EH (cell line): ENCODE measurements around the gene CTNNA2.
A peak's percentile ranks its signal among the peaks of the same experiment; 100 is the strongest.

ENCODE experiments used
- DNase-seq: peaks from one replicate; pipeline ENCODE4 v3.0.0-alpha.2; 2015; ENCODE audit warnings: low read depth

The CTNNA2 gene

DNA sequence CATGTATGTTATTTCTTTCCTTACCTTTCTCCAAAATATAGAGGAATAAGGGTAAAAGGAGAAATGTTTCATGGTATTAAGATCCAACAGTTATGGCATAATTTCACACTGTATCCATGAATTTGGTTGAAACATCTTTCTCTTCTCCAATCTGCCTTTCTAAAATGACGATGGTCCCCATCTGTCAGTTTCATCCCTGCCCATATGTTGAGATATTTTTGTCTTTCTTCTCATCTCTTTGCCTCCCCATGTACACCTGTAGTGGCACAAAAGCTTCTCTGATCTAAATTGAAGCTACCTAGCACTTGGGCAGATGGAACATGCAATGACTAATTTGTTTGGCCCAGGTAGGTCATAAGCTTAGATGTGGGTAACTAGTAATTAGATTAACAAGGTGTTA is 882.4 kb downstream of the CTNNA2 start:
- no peak for DNase-seq

DNA sequence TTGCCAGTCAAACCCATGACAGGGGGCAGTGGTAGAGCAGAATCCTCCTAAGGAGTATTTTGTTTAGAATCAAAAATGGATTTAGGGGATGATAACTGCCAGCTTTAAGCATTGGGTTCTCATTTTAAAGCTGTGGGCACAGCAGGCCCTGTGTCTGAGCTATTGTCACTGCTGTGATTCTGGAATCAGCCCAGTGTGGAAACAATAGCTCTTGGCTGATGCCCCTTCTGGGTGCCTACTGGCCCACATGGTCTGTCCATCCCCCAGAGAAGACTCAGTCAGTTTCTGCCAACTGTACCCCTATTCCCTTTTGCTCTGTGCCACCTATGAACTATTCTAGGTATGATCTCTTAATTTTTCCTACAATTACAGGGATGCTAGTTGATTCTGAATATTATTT is 883.4 kb downstream of the CTNNA2 start:
- DNase-seq = no peak

DNA sequence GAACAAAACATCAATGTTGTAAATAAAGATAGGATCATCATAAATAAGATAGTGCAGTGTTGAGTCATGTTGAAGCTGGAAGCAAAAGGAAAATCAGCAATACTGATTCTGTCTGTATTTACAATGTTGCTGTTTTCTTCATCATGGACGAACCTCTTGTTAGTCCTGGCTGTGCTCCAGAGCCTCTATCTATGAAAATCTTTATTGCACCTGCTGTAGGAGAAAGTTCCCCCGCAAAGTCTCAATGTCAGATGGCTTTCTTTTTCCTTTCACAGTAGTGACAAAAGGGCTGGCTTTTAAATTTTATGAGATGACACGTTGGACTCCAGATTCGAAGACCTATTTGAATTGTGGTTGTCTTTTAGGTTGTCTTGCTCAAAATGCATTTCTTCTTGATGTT is 890.2 kb downstream of the CTNNA2 start:
- no peak for DNase-seq

DNA sequence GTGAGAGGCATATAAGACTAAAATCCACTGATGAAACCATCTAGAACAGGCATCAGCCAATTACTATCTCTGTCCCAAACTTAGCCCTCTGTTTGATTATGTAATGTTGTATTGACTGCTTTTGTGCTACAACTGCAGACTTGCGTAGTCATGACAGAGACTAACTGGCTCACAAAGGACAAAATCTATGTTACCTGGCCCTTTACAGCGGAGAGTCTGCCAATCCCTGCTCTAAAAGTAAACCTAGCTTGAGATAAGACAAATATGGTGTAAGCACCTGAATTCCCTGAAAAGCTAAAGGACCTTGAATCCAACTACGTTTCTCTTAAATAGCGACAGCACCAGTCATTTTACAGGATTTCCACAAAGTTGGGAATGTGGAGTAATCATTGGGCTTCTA is 894.5 kb downstream of the CTNNA2 start:
- no peak for DNase-seq

DNA sequence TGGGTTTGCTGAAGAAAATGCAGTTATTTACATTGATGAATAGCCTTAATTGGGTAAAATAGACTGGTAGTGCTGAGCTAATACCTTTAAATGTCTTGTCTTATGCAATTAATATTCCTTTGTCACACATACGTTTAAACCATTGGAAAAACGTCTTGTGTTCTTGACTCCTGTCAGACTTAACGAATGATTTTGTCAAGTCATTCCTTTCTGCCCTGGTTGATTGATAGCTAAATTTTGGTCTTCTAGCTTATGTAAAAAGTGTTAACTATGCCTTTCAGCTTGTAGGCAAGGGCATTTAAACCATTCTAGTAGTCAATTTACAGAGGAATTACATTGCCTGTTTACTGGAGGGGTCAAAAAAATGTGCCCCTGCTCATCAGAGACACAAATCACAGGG is 897.5 kb downstream of the CTNNA2 start:
- DNase-seq = no peak

DNA sequence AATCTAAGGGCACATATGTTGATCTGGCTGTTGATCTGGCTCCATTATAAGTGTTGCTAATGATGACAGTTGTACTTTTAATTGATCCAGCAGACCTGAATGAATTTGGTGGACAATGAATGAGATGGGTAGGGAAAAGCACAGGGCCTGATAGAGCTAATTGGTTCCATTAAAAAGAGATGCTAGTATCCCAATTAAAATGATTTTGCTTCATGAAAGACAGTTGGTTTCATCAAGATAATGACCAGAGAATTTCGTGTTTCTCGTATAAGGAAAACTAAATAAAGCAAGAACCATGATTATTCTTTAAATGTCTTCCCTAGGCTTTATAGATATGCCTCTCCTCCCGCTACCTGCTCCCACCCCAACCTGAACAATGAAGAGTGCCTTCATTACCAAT is 900.3 kb downstream of the CTNNA2 start:
- no peak for DNase-seq

DNA sequence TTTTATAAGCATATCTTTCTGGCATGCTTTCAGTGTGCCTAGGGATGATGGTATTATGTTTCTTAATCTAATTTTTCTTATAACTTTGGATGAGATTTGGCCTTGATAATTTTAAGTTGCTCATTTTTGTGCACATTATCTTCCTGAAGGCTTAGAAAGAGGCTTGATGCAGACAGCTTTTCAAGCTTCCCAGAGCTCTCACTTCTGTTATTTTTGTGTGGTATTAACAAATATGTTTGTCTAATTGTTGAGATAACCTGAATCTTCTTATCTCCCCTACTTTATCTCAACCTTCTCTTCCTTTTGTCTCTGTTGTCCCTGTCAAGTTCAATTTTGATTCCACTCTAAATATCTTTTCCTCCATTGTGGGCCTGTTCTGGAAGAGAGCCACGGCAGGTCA is 904.9 kb downstream of the CTNNA2 start:
- DNase-seq = no peak

DNA sequence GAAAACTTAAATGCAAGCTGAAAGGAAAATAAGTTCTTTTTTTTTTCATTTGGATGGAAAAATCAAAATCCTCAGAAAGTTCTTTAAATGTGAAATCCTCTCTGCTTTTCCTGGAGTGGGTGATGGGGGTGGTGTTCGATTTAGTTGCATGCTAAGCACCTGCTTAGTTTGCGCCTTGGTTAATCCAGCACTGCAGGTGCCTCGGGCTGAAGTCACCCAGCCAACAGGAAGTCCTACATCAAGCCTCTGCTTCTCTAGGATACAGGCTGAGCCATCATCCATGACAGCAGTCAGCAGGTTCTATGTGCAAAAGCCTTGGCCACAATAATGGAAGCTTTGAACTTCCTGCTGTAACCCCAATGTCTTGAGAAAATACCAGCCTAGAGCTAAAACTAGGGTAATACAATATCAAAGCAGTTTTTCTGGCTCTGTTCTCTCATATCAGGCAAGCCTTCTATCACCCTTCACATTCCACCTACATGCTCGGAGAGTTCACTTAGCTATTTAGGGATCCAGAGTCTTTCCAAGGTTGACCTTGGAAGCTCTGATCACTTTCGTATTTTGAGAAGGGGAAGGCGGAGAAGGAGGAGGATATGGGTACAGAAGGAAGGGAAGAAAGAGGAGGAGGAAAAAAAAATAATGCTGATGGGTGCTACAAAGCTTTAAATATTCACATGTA is 907.8 kb downstream of the CTNNA2 start:
- no peak for DNase-seq

DNA sequence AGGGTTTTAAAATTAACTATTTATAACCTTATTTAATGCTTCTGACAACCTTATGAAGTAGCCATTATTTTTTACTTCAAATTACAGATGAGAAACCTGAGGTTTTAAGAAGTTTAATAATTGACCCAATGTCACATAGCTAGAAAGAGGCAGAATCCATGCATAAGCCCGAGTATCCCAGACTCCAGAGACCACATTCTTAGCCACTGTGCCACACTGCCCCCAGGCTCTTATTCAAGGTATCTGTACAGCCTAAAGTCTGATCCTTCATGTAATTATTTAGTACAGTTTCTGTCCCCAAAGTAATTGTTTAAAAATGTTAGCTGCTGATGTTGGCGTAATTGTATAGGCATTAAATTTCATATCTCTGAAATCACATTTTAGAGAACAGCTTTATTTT is 916.4 kb downstream of the CTNNA2 start:
- DNase-seq = no peak

DNA sequence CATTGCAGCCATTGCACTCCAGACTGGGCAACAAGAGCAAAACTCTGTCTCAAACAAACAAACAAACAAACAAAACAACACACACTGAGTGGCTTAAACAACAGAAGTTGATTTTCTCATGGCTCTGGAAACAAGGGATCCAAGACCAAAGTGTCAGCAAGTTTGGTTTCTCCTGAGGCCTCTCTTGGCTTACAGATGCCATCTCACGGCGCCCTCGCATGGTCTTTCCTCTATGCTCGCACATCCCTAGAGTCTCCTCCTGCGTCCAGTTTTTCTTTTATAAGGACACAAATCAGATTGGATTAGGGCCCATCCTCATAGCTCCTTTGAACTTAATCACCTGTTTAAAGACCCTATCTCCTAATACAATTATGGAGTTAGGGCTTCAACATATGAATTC is 925.1 kb downstream of the CTNNA2 start:
- no peak for DNase-seq

DNA sequence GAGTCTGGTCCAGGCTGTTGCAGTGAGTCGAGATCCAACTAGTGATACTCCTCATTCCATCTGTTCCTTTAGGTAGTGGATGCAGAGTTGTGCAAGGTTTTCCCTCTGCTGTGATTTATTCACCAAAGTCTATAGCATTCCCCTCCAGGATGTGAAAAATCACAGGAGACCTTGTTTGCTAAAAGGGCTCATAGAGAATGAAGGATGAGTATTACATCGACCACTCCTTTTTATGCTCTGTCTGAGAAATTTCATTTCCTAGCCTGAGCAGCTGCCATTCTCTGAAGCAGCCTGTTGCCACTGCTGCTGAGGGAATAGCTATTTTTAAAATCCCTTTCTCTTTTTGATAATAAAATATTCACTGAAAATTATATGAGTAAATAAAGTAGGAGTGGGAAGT is 925.8 kb downstream of the CTNNA2 start:
- no peak for DNase-seq

DNA sequence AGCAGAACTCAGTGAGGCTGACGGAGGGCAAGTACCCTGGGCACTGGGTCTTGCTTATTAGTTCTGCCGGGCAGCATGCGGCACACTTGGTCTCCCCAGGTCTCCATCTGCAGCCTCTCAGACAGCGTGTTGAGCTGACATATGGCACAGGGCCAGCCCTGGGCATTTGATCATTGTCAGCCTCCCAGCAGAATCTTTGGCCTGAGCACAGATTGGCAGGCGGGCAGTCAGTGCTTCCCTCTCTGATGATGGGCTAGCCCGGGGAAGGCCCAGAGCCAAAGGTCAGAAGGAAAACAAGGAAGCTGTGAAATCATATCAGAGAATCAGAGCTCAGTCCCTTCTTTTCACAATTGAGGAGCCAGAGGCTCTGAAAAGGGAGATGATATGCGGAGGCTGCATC is 941.8 kb downstream of the CTNNA2 start:
- no peak for DNase-seq

DNA sequence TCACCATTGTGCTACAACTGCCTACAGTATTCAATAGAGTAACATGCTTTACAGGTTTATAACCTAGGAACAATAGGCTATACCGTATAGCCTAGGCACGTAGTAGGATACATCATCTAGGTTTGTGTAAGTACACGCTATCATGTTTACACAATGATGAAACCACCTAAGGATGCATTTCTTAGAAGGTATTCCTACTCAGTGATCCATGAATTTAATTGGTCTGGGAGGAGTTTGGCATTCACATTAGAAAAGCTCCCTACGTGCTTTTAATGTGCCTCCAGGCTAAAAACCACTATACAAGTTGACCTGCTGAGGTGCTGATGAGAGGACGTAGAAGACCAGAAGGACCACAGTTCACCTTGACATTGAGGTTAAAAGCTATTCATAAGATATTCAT is 946.2 kb downstream of the CTNNA2 start:
- DNase-seq = no peak

DNA sequence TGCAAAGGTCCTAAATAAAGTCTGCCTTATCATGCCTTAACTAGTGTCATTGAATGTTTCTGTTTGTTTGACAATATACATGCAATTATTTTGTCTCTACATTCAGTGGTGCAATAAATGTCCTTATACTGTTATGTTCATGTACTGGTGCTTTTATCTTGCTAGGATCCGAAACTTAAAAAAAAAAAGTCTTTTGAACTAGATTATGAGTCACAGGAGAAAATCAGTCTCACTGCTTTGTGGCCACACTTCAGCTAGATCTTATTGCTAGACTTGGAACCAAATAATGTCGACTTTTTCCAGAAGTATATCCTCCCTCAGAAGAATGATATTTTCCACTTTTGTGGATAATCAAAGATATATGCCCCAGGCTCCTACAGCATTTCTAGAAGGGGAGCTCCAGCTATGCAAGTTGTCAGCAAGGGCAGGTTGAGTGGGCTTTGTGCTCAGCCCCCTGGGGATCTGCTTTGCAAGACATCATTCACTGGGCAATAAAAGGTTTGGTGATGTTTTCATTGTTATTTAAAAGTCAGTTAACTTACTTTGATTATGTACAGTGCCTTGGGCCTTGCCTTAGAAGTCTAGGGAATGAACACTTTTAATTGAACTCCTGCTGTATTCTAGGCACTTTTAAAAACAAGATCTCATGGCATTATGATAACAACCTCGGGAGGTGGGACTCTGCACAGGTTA is 948.8 kb downstream of the CTNNA2 start:
- no peak for DNase-seq

DNA sequence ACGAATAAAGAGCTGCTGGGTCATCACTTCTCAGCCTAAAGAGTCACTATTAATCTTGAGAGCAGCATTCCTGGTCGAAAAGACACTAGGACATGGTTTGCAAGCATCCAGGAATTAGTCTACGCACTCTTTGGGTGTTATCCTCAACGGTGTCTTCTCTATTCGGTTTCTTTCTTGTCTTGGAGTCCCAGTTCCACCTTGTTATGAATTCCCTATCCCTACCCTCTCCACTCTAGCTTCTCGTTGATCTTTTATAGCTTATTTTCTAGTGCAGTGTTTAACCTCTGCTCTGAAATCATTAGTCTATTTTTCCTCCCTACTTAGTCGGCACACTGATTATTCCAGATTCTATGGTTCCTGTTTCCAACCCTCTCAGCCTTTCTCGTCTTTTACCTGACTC is 949.8 kb downstream of the CTNNA2 start:
- DNase-seq = no peak

DNA sequence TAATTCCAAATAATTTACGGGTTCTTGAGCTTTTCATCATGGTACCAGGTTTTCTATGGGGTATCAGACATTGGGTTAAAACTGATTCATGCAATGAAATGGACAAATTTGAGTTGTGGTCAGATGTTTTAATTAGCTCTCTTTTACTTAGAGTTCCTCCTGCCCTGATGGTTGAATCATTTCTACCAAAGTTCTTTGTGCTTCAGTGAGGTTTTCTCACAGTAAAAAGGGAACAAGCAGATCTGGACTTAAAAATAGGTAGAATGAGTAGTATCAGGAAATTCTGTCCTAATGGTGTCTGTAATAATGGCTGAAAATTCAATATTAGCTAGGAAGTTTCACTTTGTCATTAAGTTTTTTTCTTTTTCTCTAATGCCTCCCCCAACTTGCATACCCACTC is 951.4 kb downstream of the CTNNA2 start:
- DNase-seq = no peak

DNA sequence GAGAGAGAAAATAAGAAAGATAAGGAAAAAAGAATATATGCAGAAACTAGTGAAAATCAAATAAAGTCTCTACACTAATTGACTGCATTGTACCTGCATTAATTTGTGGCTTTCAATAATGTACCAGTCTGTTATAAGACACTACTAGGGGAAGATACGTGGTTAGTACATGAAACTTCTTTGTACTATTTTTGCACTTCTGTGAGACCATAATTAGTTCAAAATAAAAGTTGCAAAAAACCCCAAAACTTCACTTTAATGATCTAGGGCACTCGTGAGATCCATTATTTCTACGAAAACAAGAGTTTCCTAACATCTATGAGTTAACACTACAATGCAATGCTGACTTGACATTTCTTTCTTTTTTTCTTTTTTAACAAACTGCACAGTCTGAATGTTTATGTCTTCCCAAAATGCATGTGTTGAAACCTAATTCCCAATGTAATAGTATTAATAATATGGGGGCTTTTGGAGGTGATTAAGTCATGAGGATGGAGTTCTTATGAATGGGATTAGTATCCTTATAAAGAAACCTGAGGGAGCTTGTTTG is 954.5 kb downstream of the CTNNA2 start:
- DNase-seq = no peak

DNA sequence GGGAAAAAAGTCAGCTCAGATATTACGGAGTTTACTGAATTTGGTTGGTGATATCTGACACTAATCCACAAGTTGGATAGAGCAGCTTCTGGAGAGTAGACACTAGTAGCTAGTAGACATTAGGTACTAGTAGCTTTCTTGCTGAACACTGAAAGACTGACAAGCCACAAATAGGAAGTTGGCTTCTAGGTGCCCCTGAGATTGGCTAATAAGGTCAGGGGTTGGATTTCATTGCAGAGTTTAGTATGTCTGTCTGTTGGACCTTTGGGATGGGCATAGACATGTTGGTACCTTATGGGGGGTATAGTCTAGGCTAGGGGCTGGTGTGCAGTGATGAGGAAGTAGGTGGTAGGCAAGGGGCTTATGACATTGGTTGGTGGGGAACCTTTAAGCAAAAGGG is 956.6 kb downstream of the CTNNA2 start:
- no peak for DNase-seq

DNA sequence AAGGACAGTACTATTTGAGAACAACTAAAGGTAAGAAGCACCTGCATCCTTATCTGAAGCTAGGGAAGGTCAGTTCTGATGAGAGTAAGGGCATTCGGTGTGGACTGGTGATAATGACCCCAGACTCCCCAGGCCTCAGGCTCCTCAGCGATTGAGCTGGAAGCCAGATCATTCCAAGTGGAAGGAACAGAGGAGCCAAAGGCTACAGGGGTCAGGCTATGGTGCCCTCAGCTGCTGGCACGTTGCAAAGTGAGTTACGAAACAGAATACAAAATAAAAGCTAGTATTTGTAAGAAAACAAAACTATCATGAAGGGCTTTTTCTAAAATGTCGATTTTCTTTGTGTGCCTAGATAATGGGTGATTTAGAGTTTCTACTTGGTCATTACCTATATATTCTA is 960.2 kb downstream of the CTNNA2 start:
- no peak for DNase-seq

DNA sequence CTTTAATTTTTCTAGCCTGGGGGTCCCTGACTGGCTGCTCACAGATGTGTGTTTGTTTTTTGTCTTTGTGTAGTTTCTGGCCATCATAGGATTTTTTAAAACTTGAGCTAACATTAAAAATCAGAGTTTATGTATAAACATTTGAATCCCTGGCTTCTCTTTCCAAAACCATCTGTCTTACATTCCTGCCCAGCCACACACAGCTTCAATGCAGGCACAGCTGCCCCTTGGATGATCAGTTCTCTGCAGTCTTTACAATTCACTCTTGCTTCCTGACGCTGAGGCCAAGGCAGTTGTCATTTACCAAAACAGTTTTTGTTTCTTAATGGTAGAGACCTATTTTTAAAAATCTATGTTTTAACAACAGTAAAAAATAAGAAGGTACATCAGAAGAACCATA is 960.9 kb downstream of the CTNNA2 start:
- DNase-seq = no peak

DNA sequence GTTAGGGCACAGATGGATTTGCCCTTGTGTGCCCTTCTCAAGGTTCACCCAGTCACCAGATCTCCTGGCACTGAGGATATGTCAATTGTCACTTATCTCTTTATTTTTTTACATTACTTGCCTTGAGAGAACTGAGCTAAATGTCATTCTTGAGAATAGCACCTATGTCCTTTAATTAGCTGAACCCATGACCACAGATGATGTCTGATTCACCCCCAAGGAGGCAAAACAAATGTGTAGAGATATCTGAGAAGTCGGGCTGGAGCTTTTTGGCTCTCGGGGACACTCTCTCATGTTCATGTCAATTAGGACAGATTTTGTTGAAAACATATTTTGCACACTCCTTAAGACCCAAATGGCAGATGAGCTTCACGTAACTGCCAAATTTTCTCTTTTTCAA is 963.1 kb downstream of the CTNNA2 start:
- DNase-seq = no peak

DNA sequence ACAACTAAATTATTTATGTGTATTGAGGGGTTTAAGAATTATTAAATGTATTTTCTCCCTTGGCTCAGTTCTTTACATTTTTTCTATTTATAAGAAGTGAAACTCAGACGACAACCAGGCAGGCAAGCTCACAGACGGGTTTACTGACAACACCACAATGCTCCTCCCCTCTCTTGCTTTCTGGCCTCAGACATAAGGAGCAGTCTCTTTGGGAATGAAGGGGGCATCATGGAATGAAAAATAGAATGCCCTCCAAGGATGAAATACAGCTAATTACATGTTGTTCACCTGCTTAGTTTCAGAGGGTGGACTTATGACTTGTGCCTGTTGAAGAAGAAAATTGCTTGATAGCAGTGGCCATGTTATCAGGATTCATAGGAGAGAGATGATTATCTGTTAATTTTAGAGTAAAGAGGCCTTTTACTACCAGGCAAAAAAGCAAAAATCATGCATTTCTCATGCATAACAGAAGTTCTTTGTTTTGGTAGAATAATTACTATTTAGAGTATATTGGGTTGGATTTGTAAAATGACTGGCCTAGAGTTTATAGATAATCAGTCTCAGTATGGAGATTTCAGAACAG is 963.8 kb downstream of the CTNNA2 start:
- no peak for DNase-seq

DNA sequence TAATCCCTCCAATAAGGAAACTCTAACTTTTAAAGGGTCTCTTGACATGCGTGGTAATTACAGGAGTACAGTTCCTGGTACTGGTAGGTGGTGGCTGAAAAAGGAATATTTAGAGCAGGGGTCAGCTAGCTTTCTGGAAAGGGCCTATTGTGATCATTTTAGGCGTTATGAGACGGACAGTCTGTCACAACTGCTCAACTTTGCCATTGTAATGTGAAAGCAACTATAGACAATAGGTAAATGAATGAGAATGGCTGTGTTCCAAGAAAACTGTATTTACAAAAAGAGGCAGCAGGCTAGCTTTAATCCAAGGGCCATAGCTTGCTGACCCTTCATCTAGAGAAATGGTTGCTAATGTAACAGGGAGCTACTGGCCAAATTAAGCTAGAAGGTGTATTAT is 969.4 kb downstream of the CTNNA2 start:
- DNase-seq = no peak

DNA sequence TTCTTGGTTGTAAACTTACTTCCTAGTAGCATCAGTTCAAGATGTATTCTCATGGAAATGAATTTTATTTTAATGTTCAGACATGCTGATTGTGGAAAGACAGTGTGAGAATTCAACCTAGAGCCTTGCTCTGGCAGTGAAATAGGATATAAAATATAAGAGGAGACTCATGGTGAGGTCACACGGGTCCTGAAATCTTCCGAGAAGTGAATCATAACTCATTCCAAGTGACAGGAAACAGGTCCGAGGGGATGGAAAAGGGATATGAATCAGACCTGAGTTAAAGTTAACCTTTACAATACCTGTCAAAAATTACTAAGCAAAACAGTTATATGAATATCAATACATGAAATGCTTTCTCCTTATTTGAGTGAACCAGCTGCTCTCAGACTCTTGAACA is 976.9 kb downstream of the CTNNA2 start:
- DNase-seq = peak; percentile 62
